ENCODE data around the gene PDZD4. TPM values are rescaled to one million over a fixed set of nuclear protein-coding genes. Genes with fewer than 3 reads are reported as not detected.

Gene PDZD4
- total and polyA plus RNA-seq, 2 experiments from 2014 or later = 30.5 to 230 TPM

GRCh38 chrX:153803211-153804099 lies 26.9 kb downstream of the PDZD4 start:
- no peaks in the 10 kb centered on the region; the same call in 1 of the 2 replicates for H4K20me1 ChIP-seq (replicated peaks; ENCODE audit: insufficient read depth)
- H3K4me1 ChIP-seq (ENCODE audit: insufficient read depth) = no peaks in the 10 kb centered on the region
- H3K9me2 ChIP-seq (ENCODE audit: insufficient read depth) = no peaks in the 10 kb centered on the region
- DNase-seq (ENCODE audit: low spot score) (no peak), ATAC-seq (no peak)
- 0 out of 2 replicates have a peak overlapping the region, but pooled peaks have one; percentile 36 for H3K27ac Mint-ChIP-seq
- H3K4me3 Mint-ChIP-seq = no peak overlapping the region
- H3K36me3 ChIP-seq (ENCODE audit: insufficient read depth) = no peaks in the 10 kb centered on the region
- H3K4me2 ChIP-seq = no peak overlapping the region
- H3K27me3 ChIP-seq (ENCODE audit: insufficient read depth) = no peaks in the 10 kb centered on the region
- peaks cover 14% of the 10 kb centered on the region for H3K27me3 Mint-ChIP-seq (ENCODE audit: insufficient read depth, low read depth, poor library complexity)
- no peak overlapping the region for H3K27ac ChIP-seq (ENCODE audit: low read depth)
- TF ChIP-seq ZNF331 (CRISPR knock-in tag; IDR thresholded peaks at IDR 0.05; ENCODE audit: low read depth) (no peak), REST (IDR thresholded peaks at IDR 0.05; ENCODE audit: unreplicated experiment) (no peak), ETS1 (IDR thresholded peaks at IDR 0.05) (no peak), STAT1 (IDR thresholded peaks at IDR 0.05; ENCODE audit: unreplicated experiment) (no peak), CREB1 (CRISPR knock-in tag; IDR thresholded peaks at IDR 0.05; ENCODE audit: low read depth) (no peak), ZNF114 (CRISPR knock-in tag; IDR thresholded peaks at IDR 0.05) (no peak), JUNB (IDR thresholded peaks at IDR 0.05; ENCODE audit: unreplicated experiment) (no peak), EZH2 (IDR thresholded peaks at IDR 0.05; ENCODE audit: low read depth, unreplicated experiment) (no peak), NANOG (IDR thresholded peaks at IDR 0.05; ENCODE audit: borderline replicate concordance) (no peak), ZNF462 (CRISPR knock-in tag; IDR thresholded peaks at IDR 0.05) (no peak), POLR2AphosphoS5 (IDR thresholded peaks at IDR 0.05; ENCODE audit: low read depth) (no peak), EZH2phosphoT487 (IDR thresholded peaks at IDR 0.05; ENCODE audit: unreplicated experiment) (no peak), CTCF (conservative IDR thresholded peaks at IDR 0.05; ENCODE audit: low read depth in 2 of 2) (no peak)
- H3K4me3 ChIP-seq = no peak overlapping the region
- peaks cover 4% of the 10 kb centered on the region for H3K79me2 ChIP-seq (replicated peaks; ENCODE audit: insufficient read depth)
- H3K4me1 Mint-ChIP-seq = peaks cover 9% of the 10 kb centered on the region; the same call in 2 of the 3 replicates
- H3K9me3 Mint-ChIP-seq = no peaks in the 10 kb centered on the region
- peaks cover 23% of the 10 kb centered on the region for H3K36me3 Mint-ChIP-seq (ENCODE audit: low read depth)
- H2AFZ ChIP-seq = no peak overlapping the region
- 0 out of 2 replicates have a peak, but pooled peaks cover 2% of the 10 kb centered on the region for H3F3A ChIP-seq (replicated peaks; ENCODE audit: low read depth)

Measured in GM23338 (cell line).